Measurements from ENCODE around the gene CAMKK2.

DNA sequence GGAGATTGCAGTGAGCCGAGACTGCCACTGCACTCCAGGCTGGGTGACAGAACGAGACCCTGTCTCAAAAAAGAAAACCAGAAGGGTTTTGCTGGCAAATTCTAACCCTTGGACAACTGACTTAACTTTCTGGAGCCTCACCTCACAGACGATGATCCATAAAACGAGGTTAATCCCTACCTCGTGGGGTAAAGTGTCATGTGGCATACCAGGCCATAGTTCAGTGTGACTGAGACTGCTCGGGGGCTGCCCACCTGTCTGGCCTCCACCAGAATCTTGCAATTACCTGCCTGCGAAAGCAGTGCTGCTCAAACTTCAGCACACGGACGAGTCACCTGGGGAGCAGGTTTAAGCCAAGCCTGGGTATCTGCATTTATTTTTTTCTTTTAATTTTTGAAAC lies 59.7 kb downstream of the CAMKK2 start:
- TF ChIP-seq ZNF624 (tag by site-specific recombination; IDR thresholded peaks at IDR 0.05) (no peak), ZNF292 (tag by site-specific recombination; IDR thresholded peaks at IDR 0.05; ENCODE audit: borderline replicate concordance, low read depth) (no peak), ZNF140 (tag by site-specific recombination; IDR thresholded peaks at IDR 0.05) (no peak)
- TF ChIP-seq, protein P1, sequence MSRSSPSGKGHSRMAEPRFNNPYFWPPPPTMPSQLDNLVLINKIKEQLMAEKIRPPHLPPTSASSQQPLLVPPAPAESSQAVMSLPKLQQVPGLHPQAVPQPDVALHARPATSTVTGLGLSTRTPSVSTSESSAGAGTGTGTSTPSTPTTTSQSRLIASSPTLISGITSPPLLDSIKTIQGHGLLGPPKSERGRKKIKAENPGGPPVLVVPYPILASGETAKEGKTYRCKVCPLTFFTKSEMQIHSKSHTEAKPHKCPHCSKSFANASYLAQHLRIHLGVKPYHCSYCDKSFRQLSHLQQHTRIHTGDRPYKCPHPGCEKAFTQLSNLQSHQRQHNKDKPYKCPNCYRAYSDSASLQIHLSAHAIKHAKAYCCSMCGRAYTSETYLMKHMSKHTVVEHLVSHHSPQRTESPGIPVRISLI (tag by site-specific recombination; IDR thresholded peaks at IDR 0.05) = no peak
- TF ChIP-seq, protein P2, sequence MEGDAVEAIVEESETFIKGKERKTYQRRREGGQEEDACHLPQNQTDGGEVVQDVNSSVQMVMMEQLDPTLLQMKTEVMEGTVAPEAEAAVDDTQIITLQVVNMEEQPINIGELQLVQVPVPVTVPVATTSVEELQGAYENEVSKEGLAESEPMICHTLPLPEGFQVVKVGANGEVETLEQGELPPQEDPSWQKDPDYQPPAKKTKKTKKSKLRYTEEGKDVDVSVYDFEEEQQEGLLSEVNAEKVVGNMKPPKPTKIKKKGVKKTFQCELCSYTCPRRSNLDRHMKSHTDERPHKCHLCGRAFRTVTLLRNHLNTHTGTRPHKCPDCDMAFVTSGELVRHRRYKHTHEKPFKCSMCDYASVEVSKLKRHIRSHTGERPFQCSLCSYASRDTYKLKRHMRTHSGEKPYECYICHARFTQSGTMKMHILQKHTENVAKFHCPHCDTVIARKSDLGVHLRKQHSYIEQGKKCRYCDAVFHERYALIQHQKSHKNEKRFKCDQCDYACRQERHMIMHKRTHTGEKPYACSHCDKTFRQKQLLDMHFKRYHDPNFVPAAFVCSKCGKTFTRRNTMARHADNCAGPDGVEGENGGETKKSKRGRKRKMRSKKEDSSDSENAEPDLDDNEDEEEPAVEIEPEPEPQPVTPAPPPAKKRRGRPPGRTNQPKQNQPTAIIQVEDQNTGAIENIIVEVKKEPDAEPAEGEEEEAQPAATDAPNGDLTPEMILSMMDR (tag by site-specific recombination; IDR thresholded peaks at IDR 0.05) = no peak
- TF ChIP-seq, protein P3, sequence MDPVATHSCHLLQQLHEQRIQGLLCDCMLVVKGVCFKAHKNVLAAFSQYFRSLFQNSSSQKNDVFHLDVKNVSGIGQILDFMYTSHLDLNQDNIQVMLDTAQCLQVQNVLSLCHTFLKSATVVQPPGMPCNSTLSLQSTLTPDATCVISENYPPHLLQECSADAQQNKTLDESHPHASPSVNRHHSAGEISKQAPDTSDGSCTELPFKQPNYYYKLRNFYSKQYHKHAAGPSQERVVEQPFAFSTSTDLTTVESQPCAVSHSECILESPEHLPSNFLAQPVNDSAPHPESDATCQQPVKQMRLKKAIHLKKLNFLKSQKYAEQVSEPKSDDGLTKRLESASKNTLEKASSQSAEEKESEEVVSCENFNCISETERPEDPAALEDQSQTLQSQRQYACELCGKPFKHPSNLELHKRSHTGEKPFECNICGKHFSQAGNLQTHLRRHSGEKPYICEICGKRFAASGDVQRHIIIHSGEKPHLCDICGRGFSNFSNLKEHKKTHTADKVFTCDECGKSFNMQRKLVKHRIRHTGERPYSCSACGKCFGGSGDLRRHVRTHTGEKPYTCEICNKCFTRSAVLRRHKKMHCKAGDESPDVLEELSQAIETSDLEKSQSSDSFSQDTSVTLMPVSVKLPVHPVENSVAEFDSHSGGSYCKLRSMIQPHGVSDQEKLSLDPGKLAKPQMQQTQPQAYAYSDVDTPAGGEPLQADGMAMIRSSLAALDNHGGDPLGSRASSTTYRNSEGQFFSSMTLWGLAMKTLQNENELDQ (tag by site-specific recombination; IDR thresholded peaks at IDR 0.05; ENCODE audit: low read depth) = no peak
